Measurements from ENCODE around the gene GABARAP. TPM values are rescaled to one million over a fixed set of nuclear protein-coding genes. Genes with fewer than 3 reads are reported as not detected.

GABARAP gene
- total and polyA plus RNA-seq, 2 donors (not counting 1 experiment from before 2014, with no cell fraction given), result 323 to 371 TPM

GRCh38 chr17:7213895-7214299, 28.4 kb downstream of the GABARAP start:
- intact Hi-C loops (cut with micrococcal nuclease), result loop anchor here (1.0 to 2.0 kb wide), 8 partner anchors 9 to 473 kb away; partner anchors contain the start of genes DVL2, EIF5A, ELP5 and PHF23
- Histone ChIP-seq H3K27me3 (replicated peaks in 1 of 4; ENCODE audit: control extremely low read depth in 1 of 4, control insufficient read depth in 3 of 4, insufficient read depth in 4 of 4, low read length in 3 of 4) (peaks cover 0 to 4% (median 0%) of the 10 kb centered on the region in 4 experiments), H3K4me2 (replicated peaks; ENCODE audit: low read depth, low read length, poor library complexity, severe bottlenecking) (peak overlapping the region; percentile 86), H3K9ac (ENCODE audit: low read length) (peak overlapping the region; percentile 66), H3K79me2 (ENCODE audit: control insufficient read depth, insufficient read depth, low read length) (peaks cover 3% of the 10 kb centered on the region), H3K4me1 (ENCODE audit: control insufficient read depth in 2 of 2, insufficient read depth in 2 of 2, low read length in 2 of 2) (peaks cover 19 to 43% of the 10 kb centered on the region in 2 donors), H3K27ac (ENCODE audit: low read length in 2 of 2) (peak overlapping the region; percentile 77 to 90), H3K36me3 (replicated peaks in 1 of 2; ENCODE audit: control extremely low read depth in 1 of 2, control insufficient read depth in 1 of 2, extremely low read depth in 1 of 2, insufficient read depth in 2 of 2, low read length in 1 of 2) (no peaks in the 10 kb centered on the region), H2AFZ (ENCODE audit: insufficient read depth, low read depth, low read length, poor library complexity, severe bottlenecking) (peak overlapping the region; percentile 53), H3K4me3 (ENCODE audit: control extremely low read depth in 1 of 5, extremely low read depth in 1 of 5, insufficient read depth in 1 of 5, low read depth in 2 of 5, low read length in 4 of 5) (peak overlapping the region; percentile 17 to 66 (median 48)), H4K20me1 (ENCODE audit: control insufficient read depth, insufficient read depth, low read length, poor library complexity, severe bottlenecking) (no peaks in the 10 kb centered on the region), H3K9me3 (ENCODE audit: control extremely low read depth in 1 of 3, control insufficient read depth in 2 of 3, insufficient read depth in 1 of 3, low read length in 2 of 3) (no peaks in the 10 kb centered on the region)
- ChIA-PET POLR2A (interaction anchor here (0.6 to 9.1 kb wide), 4 partner anchors 24 to 116 kb away, joined by 3 to 157 read pairs (median 3); partner anchors contain the start of genes DVL2, GABARAP and PHF23), CTCF (interaction anchor here (0.6 to 2.3 kb wide), 7 partner anchors 8 to 169 kb away, joined by 3 to 7 read pairs (median 4); partner anchors contain the start of genes GABARAP and SLC16A11)
- TF ChIP-seq EZH2 (IDR thresholded peaks at IDR 0.05; ENCODE audit: borderline replicate concordance, insufficient read depth, low read depth, low read length, poor library complexity, severe bottlenecking) (no peak), CTCF (IDR thresholded peaks at IDR 0.05) (peak; percentile 62)
- peak; percentile 94 for DNase-seq
- ATAC-seq (ENCODE audit: low read depth), result peak; percentile 1
- Mint-ChIP-seq H3K27me3 (peaks cover 5% of the 10 kb centered on the region), H3K4me3 (peak overlapping the region; percentile 97), H3K4me1 (peaks cover 44% of the 10 kb centered on the region), H3K9me3 (ENCODE audit: insufficient read depth) (no peaks in the 10 kb centered on the region), H3K27ac (peak overlapping the region; percentile 99)
- WGBS (ENCODE audit: insufficient coverage), result 10% methylated on average over 10 of the region's 15 CpGs

- TF ChIP-seq CTCF (IDR thresholded peaks at IDR 0.05) (no peak), EZH2 (IDR thresholded peaks at IDR 0.05; ENCODE audit: borderline replicate concordance, insufficient read depth, low read depth, low read length, poor library complexity, severe bottlenecking) (no peak)
- peaks cover 5% of the 10 kb centered on the region for H3K27me3 Mint-ChIP-seq
- DNase-seq (no peak), ATAC-seq (ENCODE audit: low read depth) (no peak)
- H3K27ac Mint-ChIP-seq, result no peak overlapping the region
- no peak overlapping the region for H3K27ac ChIP-seq (ENCODE audit: low read length in 2 of 2)
- no peak overlapping the region for H3K4me3 Mint-ChIP-seq
- 57% methylated on average over 20 of the region's 37 CpGs for WGBS (ENCODE audit: insufficient coverage)
- H3K4me1 Mint-ChIP-seq, result peaks cover 31% of the 10 kb centered on the region
- no peak overlapping the region for H3K9ac ChIP-seq (ENCODE audit: low read length)
- H2AFZ ChIP-seq (ENCODE audit: insufficient read depth, low read depth, low read length, poor library complexity, severe bottlenecking), result no peak overlapping the region
- H3K36me3 ChIP-seq (replicated peaks in 1 of 2; ENCODE audit: control extremely low read depth in 1 of 2, control insufficient read depth in 1 of 2, extremely low read depth in 1 of 2, insufficient read depth in 2 of 2, low read length in 1 of 2), result no peaks in the 10 kb centered on the region
- POLR2A ChIA-PET, result no interaction called here
- CTCF ChIA-PET, result no interaction called here
- intact Hi-C loops (cut with micrococcal nuclease), result no loop called here
- H3K79me2 ChIP-seq (ENCODE audit: control insufficient read depth, insufficient read depth, low read length), result no peaks in the 10 kb centered on the region
- no peaks in the 10 kb centered on the region for H3K9me3 ChIP-seq (ENCODE audit: control extremely low read depth in 1 of 3, control insufficient read depth in 2 of 3, insufficient read depth in 1 of 3, low read length in 2 of 3)
- peaks cover 15 to 27% of the 10 kb centered on the region in 2 donors for H3K4me1 ChIP-seq (ENCODE audit: control insufficient read depth in 2 of 2, insufficient read depth in 2 of 2, low read length in 2 of 2)
- no peak overlapping the region for H3K4me2 ChIP-seq (replicated peaks; ENCODE audit: low read depth, low read length, poor library complexity, severe bottlenecking)
- peaks cover 0 to 4% (median 0%) of the 10 kb centered on the region in 4 experiments for H3K27me3 ChIP-seq (replicated peaks in 1 of 4; ENCODE audit: control extremely low read depth in 1 of 4, control insufficient read depth in 3 of 4, insufficient read depth in 4 of 4, low read length in 3 of 4)
- no peak overlapping the region for H3K4me3 ChIP-seq (ENCODE audit: control extremely low read depth in 1 of 5, extremely low read depth in 1 of 5, insufficient read depth in 1 of 5, low read depth in 2 of 5, low read length in 4 of 5)
- H4K20me1 ChIP-seq (ENCODE audit: control insufficient read depth, insufficient read depth, low read length, poor library complexity, severe bottlenecking), result no peaks in the 10 kb centered on the region
- no peaks in the 10 kb centered on the region for H3K9me3 Mint-ChIP-seq (ENCODE audit: insufficient read depth)
These were observed 30.6 kb downstream of the GABARAP start for GRCh38 chr17:7211491-7212273.

Measured in B cell (primary cell).